ENCODE results near the gene MAP4K4. TPM values are rescaled to one million over a fixed set of nuclear protein-coding genes. Genes with fewer than 3 reads are reported as not detected.

The MAP4K4 gene
- total and polyA plus RNA-seq, 2 of the 13 experiments (the other 11 are each of a cell fraction or from before 2014, with no cell fraction given), result 105 to 264 TPM

- FAIRE-seq (no peak), ATAC-seq (no peak), DNase-seq (ENCODE audit: low spot score) (no peak)
- 95% methylated on average over 1 of the region's 1 CpG for WGBS (ENCODE audit: low lambda C conversion rate)
- ChIA-PET POLR2A (interaction anchor here (1.6 kb wide), 1 partner anchor 23 kb away, joined by 3 read pairs; the partner anchor contains the start of gene MAP4K4), CTCF (ENCODE audit: low intra/inter-chr PET ratio, low total read pairs) (no interaction called here)
- in situ Hi-C loops (cut with HindIII; ENCODE audit: extremely low pct_ligation_motif_present, low pct_unique_long_range_greater_than_20kb), result no loop called here
- no peak overlapping the region for H3K4me3 ChIP-seq (replicated peaks in 1 of 3; ENCODE audit: insufficient read depth in 1 of 3, low read depth in 2 of 3, low read length in 3 of 3)
- H2AFZ ChIP-seq (ENCODE audit: low read length), result no peak overlapping the region
- intact Hi-C loops (cut with micrococcal nuclease; ENCODE audit: unreplicated experiment), result no loop called here
- H3K27me3 ChIP-seq (ENCODE audit: control insufficient read depth in 1 of 2, insufficient read depth in 2 of 2, low read length in 2 of 2), result no peaks in the 10 kb centered on the region
- no peak overlapping the region for H3K4me2 ChIP-seq (ENCODE audit: low read depth, low read length)
- H3K79me2 ChIP-seq (ENCODE audit: insufficient read depth, low read length), result peaks cover 97% of the 10 kb centered on the region
- no peak overlapping the region for H3K27ac ChIP-seq (ENCODE audit: extremely low read length, insufficient read depth, low read length)
- H3K4me1 ChIP-seq (ENCODE audit: insufficient read depth, low read length), result peaks cover 89% of the 10 kb centered on the region
- no peak overlapping the region for H3K9ac ChIP-seq (ENCODE audit: insufficient read depth, low read depth, low read length)
- TSS peak; percentile 8 for BruUV-seq (replicated peaks)
- H3K9me3 ChIP-seq (ENCODE audit: low read length), result no peaks in the 10 kb centered on the region
- H3K36me3 ChIP-seq (replicated peaks in 1 of 2; ENCODE audit: control insufficient read depth in 1 of 2, insufficient read depth in 2 of 2, low read length in 2 of 2), result peaks cover 7 to 29% of the 10 kb centered on the region in 2 experiments
- peaks cover 92% of the 10 kb centered on the region for H4K20me1 ChIP-seq (ENCODE audit: insufficient read depth, low read length)
- no peak for TF ChIP-seq ZNF800 (CRISPR knock-in tag; IDR thresholded peaks at IDR 0.05)
- TF ChIP-seq YEATS4 (CRISPR knock-in tag; IDR thresholded peaks at IDR 0.05; ENCODE audit: borderline replicate concordance), result no peak
- TF ChIP-seq NR3C1 (CRISPR knock-in tag; IDR thresholded peaks at IDR 0.05), result no peak
- TF ChIP-seq ZBTB33 (CRISPR knock-in tag; IDR thresholded peaks at IDR 0.05), result no peak
- TF ChIP-seq NBN (conservative IDR thresholded peaks at IDR 0.05), result no peak
- no peak for TF ChIP-seq PAXIP1 (CRISPR knock-in tag; conservative IDR thresholded peaks at IDR 0.05)
- no peak for TF ChIP-seq ZNF670 (CRISPR knock-in tag; IDR thresholded peaks at IDR 0.05; ENCODE audit: borderline replicate concordance)
- TF ChIP-seq RARA (CRISPR knock-in tag; IDR thresholded peaks at IDR 0.05), result no peak
- no peak for TF ChIP-seq ATF1 (CRISPR knock-in tag; IDR thresholded peaks at IDR 0.05)
- no peak for TF ChIP-seq CENPT (CRISPR knock-in tag; IDR thresholded peaks at IDR 0.05; ENCODE audit: low read depth)
- TF ChIP-seq AHDC1 (CRISPR knock-in tag; IDR thresholded peaks at IDR 0.05; ENCODE audit: borderline replicate concordance), result no peak
- no peak for TF ChIP-seq HOXA5 (CRISPR knock-in tag; IDR thresholded peaks at IDR 0.05)
Observed at GRCh38 chr2:101720732-101721131, 23.2 kb downstream of the MAP4K4 start.
